HCT116 (cell line): ENCODE data around the gene STPG3.
A peak's percentile ranks its signal among the peaks of the same experiment; 100 is the strongest.

Experiments used
- EZH2phosphoT487 ChIP-seq: fragments of 200-600 bp; IDR thresholded peaks from 2 replicates; pipeline ENCODE4 v1.6.1; 2018; ENCODE audit warnings: antibody characterized with exemption, borderline replicate concordance
- POLR2AphosphoS5 ChIP-seq: IDR thresholded peaks from 2 replicates; pipeline ENCODE4 v1.6.1; 2011; ENCODE audit warnings: mild to moderate bottlenecking, low read depth, low read length, moderate library complexity
- SIN3A ChIP-seq: IDR thresholded peaks from 2 replicates; pipeline ENCODE4 v1.6.1; 2012; ENCODE audit warnings: low read depth
- ZFX ChIP-seq: fragments of 450-650 bp; IDR thresholded peaks from 2 replicates; pipeline ENCODE4 v1.6.1; 2017
- TF ChIP-seq, protein P1 (sequence below), 3 experiments: fragments of 200-600 bp in 1 of 3; sonication (generic) in 1 of 3; IDR thresholded peaks in 2 of 3; conservative IDR thresholded peaks in 1 of 3; 2 replicates each; pipeline ENCODE4 v1.5.1; 2012 to 2017; ENCODE audit warnings: low read depth in 2 of 3, low read length in 2 of 3, antibody characterized with exemption in 1 of 3, borderline replicate concordance in 1 of 3, control low read depth in 1 of 3, mild to moderate bottlenecking in 1 of 3, mixed read lengths in 1 of 3, mixed run types in 1 of 3, moderate library complexity in 1 of 3; ENCODE audit not compliant: insufficient read depth in 1 of 3

DNA sequence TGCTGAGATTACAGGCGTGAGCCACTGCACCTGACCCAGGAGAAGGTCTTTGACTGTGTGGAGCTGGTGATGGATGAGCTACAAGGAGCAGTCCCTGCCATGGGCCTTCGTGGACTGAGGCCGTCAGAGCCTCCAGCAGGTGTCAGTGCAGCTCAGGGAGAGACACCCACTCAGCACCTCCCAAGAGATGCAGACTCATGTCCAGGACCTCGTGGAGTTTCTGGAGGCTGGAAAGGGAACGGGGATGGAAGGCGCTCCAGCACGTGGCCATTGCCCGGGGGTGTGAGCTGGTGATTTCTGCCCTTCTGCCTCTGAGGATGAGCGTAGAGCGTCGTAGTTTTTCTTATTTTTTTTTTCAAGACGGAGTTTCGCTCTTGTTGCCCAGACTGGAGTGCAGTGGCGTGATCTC is 35.9 kb downstream of the STPG3 start:
- TF ChIP-seq, protein P1, sequence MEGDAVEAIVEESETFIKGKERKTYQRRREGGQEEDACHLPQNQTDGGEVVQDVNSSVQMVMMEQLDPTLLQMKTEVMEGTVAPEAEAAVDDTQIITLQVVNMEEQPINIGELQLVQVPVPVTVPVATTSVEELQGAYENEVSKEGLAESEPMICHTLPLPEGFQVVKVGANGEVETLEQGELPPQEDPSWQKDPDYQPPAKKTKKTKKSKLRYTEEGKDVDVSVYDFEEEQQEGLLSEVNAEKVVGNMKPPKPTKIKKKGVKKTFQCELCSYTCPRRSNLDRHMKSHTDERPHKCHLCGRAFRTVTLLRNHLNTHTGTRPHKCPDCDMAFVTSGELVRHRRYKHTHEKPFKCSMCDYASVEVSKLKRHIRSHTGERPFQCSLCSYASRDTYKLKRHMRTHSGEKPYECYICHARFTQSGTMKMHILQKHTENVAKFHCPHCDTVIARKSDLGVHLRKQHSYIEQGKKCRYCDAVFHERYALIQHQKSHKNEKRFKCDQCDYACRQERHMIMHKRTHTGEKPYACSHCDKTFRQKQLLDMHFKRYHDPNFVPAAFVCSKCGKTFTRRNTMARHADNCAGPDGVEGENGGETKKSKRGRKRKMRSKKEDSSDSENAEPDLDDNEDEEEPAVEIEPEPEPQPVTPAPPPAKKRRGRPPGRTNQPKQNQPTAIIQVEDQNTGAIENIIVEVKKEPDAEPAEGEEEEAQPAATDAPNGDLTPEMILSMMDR (IDR thresholded peaks at IDR 0.05 in 2 of 3, conservative IDR thresholded peaks at IDR 0.05 in 1 of 3; ENCODE audit: borderline replicate concordance in 1 of 3, insufficient read depth in 1 of 3, low read depth in 2 of 3, low read length in 2 of 3), result peak; percentile 68 to 84 (median 69)
- TF ChIP-seq POLR2AphosphoS5, result no peak
- TF ChIP-seq EZH2phosphoT487, result no peak
- no peak for TF ChIP-seq ZFX
- TF ChIP-seq SIN3A, result no peak
